K562 (cell line): ENCODE measurements around the gene FOXO3. TPM values are rescaled to one million over a fixed set of nuclear protein-coding genes. Genes with fewer than 3 reads are reported as not detected.
A peak's percentile ranks its signal among the peaks of the same experiment; 100 is the strongest.

Experiments
- ARID4B ChIP-seq: sonication (generic); formaldehyde crosslinking; IDR thresholded peaks from 2 replicates; pipeline ENCODE4 v1.8.0; 2022; ENCODE audit warnings: mild to moderate bottlenecking, missing genetic modification reagents
- CCNT2 ChIP-seq: IDR thresholded peaks from 2 replicates; pipeline ENCODE4 v1.6.1; 2011; ENCODE audit warnings: borderline replicate concordance, low read depth, mild to moderate bottlenecking, moderate library complexity, mixed read lengths, low read length; ENCODE audit not compliant: insufficient read length; ENCODE audit errors: extremely low read depth
- EP300 ChIP-seq: IDR thresholded peaks from 2 replicates; pipeline ENCODE4 v1.6.1; 2012; ENCODE audit warnings: low read length, improper control_type of control experiment
- EP400 ChIP-seq: fragments of 450-650 bp; IDR thresholded peaks from 2 replicates; pipeline ENCODE4 v1.6.1; 2017; ENCODE audit warnings: antibody characterized with exemption, mild to moderate bottlenecking, moderate library complexity
- FIP1L1 ChIP-seq: fragments of 200-400 bp; formaldehyde crosslinking; IDR thresholded peaks from 2 replicates; pipeline ENCODE4 v1.6.1; 2018; ENCODE audit warnings: mild to moderate bottlenecking, low read depth, low read length; ENCODE audit not compliant: poor library complexity, severe bottlenecking
- HDAC8 ChIP-seq: fragments of 450-650 bp; IDR thresholded peaks from 2 replicates; pipeline ENCODE4 v1.6.1; 2016; ENCODE audit warnings: mild to moderate bottlenecking, missing genetic modification characterization, moderate library complexity, missing compliant biosample characterization
- ILF3 ChIP-seq: fragments of 450-650 bp; IDR thresholded peaks from 2 replicates; pipeline ENCODE4 v1.6.1; 2018; ENCODE audit warnings: antibody characterized with exemption, mild to moderate bottlenecking, moderate library complexity, borderline replicate concordance
- JUN ChIP-seq, 2 experiments: sonication (generic) in 1 of 2; formaldehyde crosslinking in 1 of 2; IDR thresholded peaks; 2 replicates each; pipeline versions ENCODE4 v1.6.1 to v1.8.0; 2012 to 2022; ENCODE audit warnings: borderline replicate concordance in 2 of 2, mild to moderate bottlenecking in 2 of 2, improper control_type of control experiment in 1 of 2, low read depth in 1 of 2, low read length in 1 of 2, missing genetic modification reagents in 1 of 2
- JUND ChIP-seq, 2 experiments: IDR thresholded peaks; 2 replicates in 1 of 2; 3 replicates in 1 of 2; pipeline ENCODE4 v1.6.1; 2011; ENCODE audit warnings: borderline replicate concordance in 2 of 2, low read depth in 2 of 2, low read length in 2 of 2, improper control_type of control experiment in 1 of 2, missing biosample characterization in 1 of 2, missing genetic modification characterization in 1 of 2, missing genetic modification reagents in 1 of 2
- KAT7 ChIP-seq: sonication (generic); formaldehyde crosslinking; IDR thresholded peaks from 2 replicates; pipeline ENCODE4 v1.8.0; 2022; ENCODE audit warnings: missing genetic modification reagents, mild to moderate bottlenecking, borderline replicate concordance
- L3MBTL2 ChIP-seq: fragments of 450-650 bp; IDR thresholded peaks from 2 replicates; pipeline ENCODE4 v1.6.1; 2016; ENCODE audit warnings: mild to moderate bottlenecking, moderate library complexity
- MAFG ChIP-seq: fragments of 450-650 bp; conservative IDR thresholded peaks from 2 replicates; pipeline ENCODE4 v1.6.1; 2016; ENCODE audit warnings: missing genetic modification characterization, missing compliant biosample characterization
- NCOA4 ChIP-seq: fragments of 450-650 bp; IDR thresholded peaks from 2 replicates; pipeline ENCODE4 v1.6.1; 2018; ENCODE audit warnings: mild to moderate bottlenecking; ENCODE audit not compliant: partially characterized antibody
- NFYB ChIP-seq: IDR thresholded peaks from 2 replicates; pipeline ENCODE4 v1.6.1; 2011; ENCODE audit warnings: mild to moderate bottlenecking, moderate library complexity; ENCODE audit not compliant: insufficient read length; ENCODE audit errors: extremely low read depth
- PRMT5 ChIP-seq: sonication (generic); formaldehyde crosslinking; IDR thresholded peaks from 2 replicates; pipeline ENCODE4 v1.5.0; 2020; ENCODE audit warnings: missing genetic modification reagents
- RB1 ChIP-seq: fragments of 450-650 bp; IDR thresholded peaks from 2 replicates; pipeline ENCODE4 v1.6.1; 2017; ENCODE audit warnings: low read depth, mild to moderate bottlenecking
- RFX1 ChIP-seq: fragments of 450-650 bp; IDR thresholded peaks from 2 replicates; pipeline ENCODE4 v1.6.1; 2016; ENCODE audit warnings: mild to moderate bottlenecking, moderate library complexity
- ZFX ChIP-seq: sonication (generic); formaldehyde crosslinking; IDR thresholded peaks from 2 replicates; pipeline ENCODE4 v1.8.0; 2022; ENCODE audit warnings: mild to moderate bottlenecking, missing genetic modification reagents, moderate library complexity
- ZSCAN29 ChIP-seq: fragments of 450-650 bp; IDR thresholded peaks from 2 replicates; pipeline ENCODE4 v1.6.1; 2017
- polyA plus RNA-seq, 8 experiments: library from polyadenylated mRNA; depleted of rRNA in 4 of 8; stranded (reverse) in 5 of 8; unstranded in 3 of 8; fragments of >200 nt; fragmentation: Nextera tagmentation in 2 of 8; fragmentation: Illumina TruSeq in 1 of 8; extraction: Ambion mirVana in 2 of 8; extraction: Trizol in 1 of 8; gene quantifications; 2 replicates each; pipeline versions ENCODE4 v1.2.1 to v1.2.3, GENCODE V29; 2011 to 2014; ENCODE audit warnings: inconsistent platforms in 1 of 8, missing spikeins in 1 of 8
- total RNA-seq, 7 experiments: library from RNA; depleted of rRNA in 6 of 7; stranded (reverse); fragments of >200 nt in 6 of 7; fragmentation: Illumina TruSeq in 2 of 7; extraction: Trizol in 2 of 7; gene quantifications; 2 replicates each; pipeline versions ENCODE4 v1.2.1 to v1.2.3, GENCODE V29; 2011 to 2021; ENCODE audit warnings: low replicate concordance in 1 of 7
- TF ChIP-seq, protein P1 (sequence below): fragments of 150-350 bp; IDR thresholded peaks from 2 replicates; pipeline ENCODE4 v1.6.1; 2014; ENCODE audit warnings: low read depth, mild to moderate bottlenecking, low read length, borderline replicate concordance

FOXO3 gene
- total and polyA plus RNA-seq, 9 of the 15 experiments (the other 6 are each of a cell fraction or from before 2014, with no cell fraction given): 3.0 to 14.6 (median 6.0) TPM

DNA sequence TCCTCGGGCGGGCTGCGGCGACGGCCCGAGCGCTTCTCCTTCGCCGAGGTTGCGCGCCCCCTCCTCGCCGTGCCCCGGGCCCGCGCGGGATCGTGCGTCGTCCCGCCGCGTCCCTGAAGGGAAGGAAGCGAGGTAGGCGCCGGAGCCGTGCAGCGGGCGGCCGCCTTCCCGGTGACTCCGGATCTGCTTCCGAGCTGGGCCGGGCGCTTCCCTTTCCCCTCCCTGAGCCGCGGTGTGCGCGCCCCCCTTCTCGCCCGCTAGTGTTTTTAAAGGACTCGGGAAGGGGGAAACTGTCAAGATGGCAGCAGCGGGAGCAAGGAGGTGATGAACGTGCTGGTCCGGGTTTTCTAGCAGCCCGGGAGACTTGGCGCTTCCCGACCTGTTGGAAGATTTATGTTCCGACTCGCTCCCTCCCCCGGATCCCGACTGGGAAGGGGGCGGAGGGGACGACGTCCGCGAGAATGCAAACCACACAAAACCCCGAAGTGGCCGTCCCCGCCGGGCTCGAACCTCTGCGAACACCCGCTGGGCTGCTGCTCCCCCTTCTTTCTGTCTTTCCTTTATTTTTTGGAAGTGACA is 744 bp upstream of the FOXO3 start (continued):
- TF ChIP-seq KAT7 (CRISPR knock-in tag): no peak
- TF ChIP-seq ZSCAN29: peak; percentile 47; the same call in 1 of the 2 replicates
- TF ChIP-seq JUND (IDR thresholded peaks at IDR 0.05; ENCODE audit: borderline replicate concordance, low read depth, low read length): peak; percentile 28; the same call in 1 of the 2 replicates
- TF ChIP-seq JUND (tag; IDR thresholded peaks at IDR 0.05; ENCODE audit: borderline replicate concordance, low read depth, low read length): no peak
- TF ChIP-seq, protein P1, sequence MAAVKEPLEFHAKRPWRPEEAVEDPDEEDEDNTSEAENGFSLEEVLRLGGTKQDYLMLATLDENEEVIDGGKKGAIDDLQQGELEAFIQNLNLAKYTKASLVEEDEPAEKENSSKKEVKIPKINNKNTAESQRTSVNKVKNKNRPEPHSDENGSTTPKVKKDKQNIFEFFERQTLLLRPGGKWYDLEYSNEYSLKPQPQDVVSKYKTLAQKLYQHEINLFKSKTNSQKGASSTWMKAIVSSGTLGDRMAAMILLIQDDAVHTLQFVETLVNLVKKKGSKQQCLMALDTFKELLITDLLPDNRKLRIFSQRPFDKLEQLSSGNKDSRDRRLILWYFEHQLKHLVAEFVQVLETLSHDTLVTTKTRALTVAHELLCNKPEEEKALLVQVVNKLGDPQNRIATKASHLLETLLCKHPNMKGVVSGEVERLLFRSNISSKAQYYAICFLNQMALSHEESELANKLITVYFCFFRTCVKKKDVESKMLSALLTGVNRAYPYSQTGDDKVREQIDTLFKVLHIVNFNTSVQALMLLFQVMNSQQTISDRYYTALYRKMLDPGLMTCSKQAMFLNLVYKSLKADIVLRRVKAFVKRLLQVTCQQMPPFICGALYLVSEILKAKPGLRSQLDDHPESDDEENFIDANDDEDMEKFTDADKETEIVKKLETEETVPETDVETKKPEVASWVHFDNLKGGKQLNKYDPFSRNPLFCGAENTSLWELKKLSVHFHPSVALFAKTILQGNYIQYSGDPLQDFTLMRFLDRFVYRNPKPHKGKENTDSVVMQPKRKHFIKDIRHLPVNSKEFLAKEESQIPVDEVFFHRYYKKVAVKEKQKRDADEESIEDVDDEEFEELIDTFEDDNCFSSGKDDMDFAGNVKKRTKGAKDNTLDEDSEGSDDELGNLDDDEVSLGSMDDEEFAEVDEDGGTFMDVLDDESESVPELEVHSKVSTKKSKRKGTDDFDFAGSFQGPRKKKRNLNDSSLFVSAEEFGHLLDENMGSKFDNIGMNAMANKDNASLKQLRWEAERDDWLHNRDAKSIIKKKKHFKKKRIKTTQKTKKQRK: no peak
- peak; percentile 18 for TF ChIP-seq FIP1L1
- TF ChIP-seq ARID4B: peak; percentile 35; the same call in 1 of the 2 replicates
- TF ChIP-seq NFYB: no peak
- peak; percentile 49 for TF ChIP-seq CCNT2
- TF ChIP-seq MAFG (tag): no peak
- TF ChIP-seq HDAC8 (tag): no peak
- no peak for TF ChIP-seq RFX1
- TF ChIP-seq EP400: peak; percentile 42
- TF ChIP-seq ZFX (CRISPR knock-in tag): peak; percentile 56
- peak; percentile 76 for TF ChIP-seq L3MBTL2
- TF ChIP-seq EP300: peak; percentile 6; the same call in 1 of the 2 replicates
- no peak for TF ChIP-seq NCOA4
- peak; percentile 42; the same call in 1 of the 2 replicates for TF ChIP-seq ILF3
- TF ChIP-seq PRMT5 (CRISPR knock-in tag): no peak
- peak; percentile 50; the same call in 1 of the 2 replicates for TF ChIP-seq RB1
- 0 out of 2 replicates have a peak, but pooled peaks have one; percentile 10 for TF ChIP-seq JUN (IDR thresholded peaks at IDR 0.05; ENCODE audit: borderline replicate concordance, low read depth, low read length)
- TF ChIP-seq JUN (CRISPR knock-in tag; IDR thresholded peaks at IDR 0.05; ENCODE audit: borderline replicate concordance): no peak
